ENCODE results near the gene C1QL2.

Gene C1QL2

DNA sequence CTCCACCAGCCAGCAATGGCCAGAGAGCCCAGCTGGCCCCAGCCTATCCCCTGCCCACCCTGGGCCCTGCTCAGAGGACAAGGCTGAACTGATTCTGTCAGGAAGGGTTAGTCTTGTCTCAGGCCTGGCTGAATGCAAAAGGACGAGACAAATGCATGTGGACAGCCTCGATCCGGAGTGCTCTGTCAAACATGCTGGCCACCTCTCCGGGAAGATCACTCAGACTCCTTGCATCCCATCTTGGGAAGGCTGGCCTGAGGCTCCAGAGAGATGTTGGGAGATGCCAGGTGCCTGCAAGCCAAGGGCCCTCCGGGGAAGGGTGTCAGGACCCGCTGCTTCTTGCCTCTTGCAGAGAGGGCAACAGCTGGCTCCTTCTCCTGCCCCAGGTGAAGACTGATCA lies 20.2 kb upstream of the C1QL2 start:
- DNase-seq, result no peak

DNA sequence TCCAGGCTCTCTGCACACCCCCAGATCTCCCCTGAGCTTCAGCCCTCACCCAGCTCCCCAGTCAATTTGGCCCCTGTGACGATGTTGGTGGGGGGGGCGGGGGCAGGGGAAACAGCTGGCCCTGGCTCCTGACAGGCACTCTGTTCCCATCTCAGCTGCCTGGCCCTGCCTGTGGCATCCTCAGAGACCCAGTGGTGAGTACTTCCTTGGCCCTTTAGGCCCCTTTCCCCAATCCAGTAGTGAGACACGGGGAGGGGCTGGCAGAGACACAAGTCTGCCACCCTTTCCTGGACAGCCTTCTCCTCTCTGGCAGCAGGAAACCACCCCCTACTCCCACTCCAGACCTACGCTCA lies 19.3 kb upstream of the C1QL2 start:
- no peak for DNase-seq

DNA sequence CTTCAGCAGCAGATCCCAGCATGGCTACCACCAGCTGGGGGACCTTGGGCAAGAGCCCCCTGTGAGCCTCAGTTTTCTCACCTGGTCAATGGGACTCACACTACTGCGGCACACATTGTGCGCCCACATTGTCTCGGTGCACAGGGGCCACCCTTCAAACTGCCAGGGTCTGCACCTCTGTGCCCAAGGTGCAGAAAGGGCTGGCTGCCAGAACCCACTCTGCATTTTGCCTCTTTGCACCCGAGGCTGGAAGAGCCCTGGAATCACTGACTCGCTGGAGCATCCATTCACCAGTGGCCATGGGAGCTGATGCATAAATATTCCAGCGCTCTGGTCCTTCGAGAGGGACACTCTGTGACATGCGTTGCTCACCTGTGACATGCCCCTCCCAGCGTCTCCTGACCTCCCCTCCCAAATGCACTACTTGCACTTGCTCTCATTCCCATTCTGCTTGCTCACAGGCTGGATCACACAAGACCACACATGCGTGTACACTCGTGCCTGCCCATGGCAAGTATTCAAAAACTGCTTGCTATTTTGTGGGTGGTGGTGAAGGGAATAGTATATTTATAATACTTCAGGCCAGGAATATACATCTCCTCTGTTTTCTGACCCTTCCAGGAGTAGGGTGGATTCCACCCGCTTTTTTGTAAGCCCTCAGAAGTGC lies 18.8 kb upstream of the C1QL2 start:
- DNase-seq, result no peak

DNA sequence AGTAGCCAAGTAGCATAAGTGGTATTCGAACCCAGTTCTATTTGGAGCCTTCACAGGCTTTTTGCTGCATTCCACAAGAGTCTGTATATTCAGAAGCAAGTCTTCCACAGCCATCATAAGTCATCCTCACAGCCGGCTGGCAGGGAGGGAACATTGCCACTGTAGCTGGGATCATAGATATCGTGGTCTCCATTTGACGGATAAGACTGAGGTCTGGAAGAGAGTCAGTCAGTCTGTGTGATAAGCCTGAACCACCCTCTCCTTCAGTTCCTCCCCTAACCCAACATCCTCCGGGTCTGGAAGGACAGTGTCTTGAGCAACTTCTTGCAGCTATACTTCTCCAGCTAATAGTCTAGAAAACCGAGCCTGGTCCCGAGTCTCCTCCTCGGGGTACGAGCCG lies 17.0 kb upstream of the C1QL2 start:
- no peak for DNase-seq

DNA sequence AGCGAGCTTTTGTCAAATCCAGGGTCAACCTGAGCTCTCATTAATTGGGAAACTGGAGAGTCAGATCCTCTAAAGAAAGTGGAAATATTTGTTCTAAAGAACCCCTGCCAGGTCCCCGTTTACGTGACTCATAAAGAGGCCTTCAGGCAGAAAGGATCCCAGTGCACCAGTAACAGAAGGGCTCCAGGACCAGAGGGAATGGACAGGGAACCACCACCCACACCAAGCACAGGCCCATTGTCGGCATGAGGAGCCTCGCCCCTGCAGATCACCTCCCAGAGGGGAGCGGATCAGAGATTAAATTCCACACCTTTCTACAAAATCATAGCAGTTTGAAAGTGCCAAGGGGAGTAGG lies 16.4 kb upstream of the C1QL2 start:
- DNase-seq, result no peak

DNA sequence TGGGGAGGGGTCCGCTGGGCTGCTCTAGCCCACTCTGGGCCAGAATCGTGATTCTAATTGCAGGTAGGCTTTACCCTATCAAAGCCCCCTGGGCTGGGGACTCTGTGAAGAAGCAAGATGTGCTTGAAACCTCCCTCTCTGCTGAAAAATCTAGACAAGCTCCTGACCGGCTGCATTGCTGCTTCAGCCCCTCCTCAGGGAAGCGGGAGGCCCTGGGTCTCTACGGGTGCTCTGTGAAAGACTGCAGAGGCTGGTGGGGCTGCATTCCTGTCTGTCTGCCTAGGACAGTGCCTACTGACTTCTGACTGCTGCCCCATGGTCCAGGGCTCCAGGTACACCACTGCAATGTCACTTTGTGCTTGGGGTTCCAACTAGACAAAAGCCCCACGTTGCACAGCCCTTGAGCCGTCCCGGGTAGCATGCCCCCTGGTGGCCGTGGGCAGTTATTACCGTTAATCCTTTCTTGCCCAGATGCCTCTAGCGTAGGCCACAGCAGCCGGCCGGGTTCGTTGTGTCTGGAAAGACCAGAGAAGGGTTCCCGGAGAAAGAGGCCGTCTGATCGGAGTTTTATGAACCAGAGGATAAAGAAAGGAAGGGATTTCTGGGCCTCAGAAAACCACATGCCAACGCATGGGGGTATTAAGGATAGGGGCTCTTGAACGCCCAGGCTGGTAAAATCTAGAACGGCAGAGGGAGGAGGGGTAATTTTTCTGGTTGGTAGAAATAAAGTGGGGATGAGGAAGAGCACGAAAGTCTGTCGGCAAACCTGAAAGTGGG lies 15.9 kb upstream of the C1QL2 start:
- no peak for DNase-seq

DNA sequence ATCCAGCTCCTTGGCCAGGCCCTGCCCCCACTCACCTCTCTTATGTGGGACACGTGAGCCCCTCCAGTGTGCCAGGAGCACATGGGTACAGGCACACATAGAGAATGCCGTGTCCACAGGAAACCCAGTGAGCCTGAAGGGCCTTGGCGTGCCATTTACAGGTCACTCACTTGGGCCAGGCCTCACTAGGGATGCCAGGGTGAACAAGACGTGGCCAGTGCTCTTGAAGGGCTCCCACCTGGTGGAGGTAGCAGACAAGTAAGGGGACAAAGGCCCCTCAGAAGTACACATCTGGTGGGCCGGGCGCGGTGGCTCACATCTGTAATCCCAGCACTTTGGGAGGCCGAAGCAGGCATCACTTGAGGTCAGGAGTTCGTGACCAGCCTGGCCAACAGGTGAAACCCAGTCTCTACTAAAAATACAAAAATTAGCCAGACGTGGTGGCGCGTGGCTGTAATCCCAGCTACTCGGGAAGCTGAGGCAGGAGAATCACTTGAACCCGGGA lies 15.1 kb upstream of the C1QL2 start:
- DNase-seq, result no peak

DNA sequence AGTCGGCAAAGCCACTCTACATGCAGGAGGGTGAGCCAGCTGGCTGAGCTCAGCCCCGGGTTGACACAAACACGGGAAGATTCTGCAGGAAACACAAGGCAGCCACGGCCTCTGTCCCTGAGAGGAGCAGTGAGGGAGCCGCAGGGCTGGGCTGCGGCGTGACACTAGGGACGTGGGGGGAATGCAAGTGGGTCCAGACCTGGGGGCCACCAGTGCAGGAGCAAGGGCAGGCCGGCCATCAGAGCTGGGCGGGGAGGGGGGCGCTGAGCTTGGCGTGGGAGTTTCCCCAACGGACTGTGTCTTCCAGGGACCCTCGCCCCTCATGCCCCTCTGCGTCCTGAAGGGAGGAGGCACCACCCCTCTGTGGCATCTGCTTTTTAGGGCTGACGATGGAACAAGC lies 12.0 kb upstream of the C1QL2 start:
- DNase-seq, result no peak

DNA sequence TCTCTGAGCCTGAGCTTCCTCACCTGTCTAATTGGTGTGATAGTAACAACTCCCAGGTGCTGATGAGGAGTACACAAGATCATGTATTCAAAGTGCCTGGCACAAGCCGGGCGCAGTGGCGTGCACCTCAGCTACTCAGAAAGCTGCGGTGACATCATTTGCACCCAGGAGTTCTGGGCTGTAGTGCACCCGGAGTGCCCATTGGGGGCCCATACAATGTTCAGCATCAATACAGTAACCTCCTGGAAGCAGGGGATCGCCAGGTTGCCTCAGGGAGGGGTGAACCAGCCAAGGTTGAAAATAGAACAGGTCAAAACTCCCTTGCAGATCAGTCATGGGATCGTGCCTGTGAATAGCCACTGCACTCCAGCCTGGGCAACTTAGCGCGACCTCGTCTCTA lies 11.2 kb upstream of the C1QL2 start:
- no peak for DNase-seq

DNA sequence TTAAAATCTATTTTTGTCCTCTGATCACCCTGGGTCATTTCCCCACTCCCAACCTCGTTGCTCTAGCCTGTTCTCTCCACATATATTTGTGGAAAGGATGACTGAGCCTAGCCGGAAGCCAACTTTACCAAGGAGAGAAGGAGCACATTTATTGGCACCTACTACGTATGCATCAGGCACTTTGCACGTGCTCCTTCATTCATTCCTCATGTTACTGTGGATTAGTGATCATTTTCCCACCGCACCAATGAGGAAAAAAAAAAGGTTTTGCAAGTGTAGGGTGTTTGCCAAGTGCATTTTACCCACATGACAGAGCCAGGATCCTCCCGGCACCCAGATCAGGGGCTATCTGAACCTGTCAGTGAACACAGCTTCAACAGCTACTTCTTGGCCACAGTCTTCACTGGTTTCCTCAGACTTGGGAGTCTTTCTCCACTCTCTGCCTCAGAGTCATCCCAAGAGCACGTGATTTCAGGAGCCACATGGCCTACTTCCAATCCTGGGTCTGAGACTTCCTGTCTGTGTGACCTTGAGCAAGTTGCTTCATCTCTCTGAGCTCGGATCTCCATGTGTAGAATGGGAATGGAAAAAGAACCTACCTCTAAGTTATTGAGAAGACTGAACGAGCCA lies 1.9 kb upstream of the C1QL2 start:
- DNase-seq, result no peak

DNA sequence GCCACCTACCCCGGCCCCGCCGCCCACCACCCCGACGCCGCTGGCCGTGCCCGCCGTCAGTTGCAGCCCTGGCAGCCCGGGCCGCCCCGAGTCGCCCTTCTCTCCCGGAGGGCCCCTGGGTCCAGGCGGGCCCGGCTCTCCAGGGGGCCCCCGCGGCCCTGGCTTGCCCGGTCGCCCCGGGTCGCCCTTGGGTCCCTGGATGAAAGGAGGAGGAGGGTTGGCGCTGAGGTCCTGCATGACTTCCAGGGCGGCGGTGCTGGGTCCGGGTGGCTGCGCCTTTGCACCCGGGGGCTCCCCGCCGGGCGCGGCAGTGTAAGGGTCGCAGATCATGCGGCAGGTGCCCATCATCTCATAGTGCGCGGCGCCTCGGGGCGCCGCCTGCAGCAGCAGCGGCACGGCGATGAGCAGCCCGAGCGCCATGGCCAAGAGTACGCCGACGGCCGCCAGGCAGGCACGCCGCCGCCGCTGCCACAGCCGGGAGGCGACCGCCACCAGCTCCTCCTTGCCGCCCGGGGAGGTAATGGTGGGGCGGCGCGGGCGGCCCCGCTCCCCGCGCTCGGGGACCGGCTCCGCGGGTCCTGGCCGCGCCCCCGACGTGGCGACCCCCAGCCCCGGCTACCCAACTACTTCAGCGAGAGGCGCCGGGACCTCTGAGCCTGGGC lies 570 bp downstream of the C1QL2 start:
- DNase-seq, result no peak

DNA sequence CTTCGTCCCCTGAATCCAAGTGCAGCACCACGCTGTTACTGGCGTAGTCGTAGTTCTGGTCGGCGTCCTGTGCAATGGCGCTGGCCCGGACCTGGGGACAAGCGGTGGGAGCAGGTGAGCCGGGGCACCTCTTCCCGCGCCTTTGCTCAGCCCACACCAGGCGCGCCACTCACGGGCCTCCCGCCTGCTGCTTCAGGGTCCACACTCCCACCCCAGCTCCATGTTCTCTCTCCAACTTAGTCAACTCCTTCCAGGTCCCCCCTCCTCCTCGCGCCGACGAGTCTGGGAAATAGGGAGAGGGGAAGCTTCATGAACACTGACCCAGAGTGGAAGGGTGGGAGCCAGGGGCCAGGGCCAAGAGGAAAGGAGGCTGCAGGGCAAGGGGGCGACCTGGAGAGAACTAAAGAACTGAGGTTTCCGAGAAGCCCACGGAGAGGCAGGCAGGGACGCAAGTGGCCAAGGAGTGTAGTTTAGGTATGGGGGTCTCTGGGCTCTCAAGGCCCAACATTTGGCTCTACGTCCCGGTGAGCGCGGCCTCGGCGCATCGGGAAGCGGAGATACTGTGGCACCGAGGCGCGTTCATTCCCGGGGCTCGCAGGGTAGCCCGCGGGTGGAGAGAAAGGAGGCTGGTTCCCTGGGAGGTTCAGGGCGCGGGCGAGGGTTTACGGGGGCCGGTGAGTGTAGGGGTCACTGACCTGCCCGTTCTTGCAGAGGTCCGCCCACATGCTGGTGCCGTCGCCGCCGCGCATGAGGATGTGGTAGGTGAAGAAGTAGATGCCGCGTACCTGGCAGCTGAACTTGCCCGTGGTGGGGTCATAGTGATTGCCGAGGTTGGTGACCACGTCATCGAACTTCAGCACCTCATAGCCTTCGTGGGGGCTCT lies 1.4 kb downstream of the C1QL2 start:
- no peak for DNase-seq

DNA sequence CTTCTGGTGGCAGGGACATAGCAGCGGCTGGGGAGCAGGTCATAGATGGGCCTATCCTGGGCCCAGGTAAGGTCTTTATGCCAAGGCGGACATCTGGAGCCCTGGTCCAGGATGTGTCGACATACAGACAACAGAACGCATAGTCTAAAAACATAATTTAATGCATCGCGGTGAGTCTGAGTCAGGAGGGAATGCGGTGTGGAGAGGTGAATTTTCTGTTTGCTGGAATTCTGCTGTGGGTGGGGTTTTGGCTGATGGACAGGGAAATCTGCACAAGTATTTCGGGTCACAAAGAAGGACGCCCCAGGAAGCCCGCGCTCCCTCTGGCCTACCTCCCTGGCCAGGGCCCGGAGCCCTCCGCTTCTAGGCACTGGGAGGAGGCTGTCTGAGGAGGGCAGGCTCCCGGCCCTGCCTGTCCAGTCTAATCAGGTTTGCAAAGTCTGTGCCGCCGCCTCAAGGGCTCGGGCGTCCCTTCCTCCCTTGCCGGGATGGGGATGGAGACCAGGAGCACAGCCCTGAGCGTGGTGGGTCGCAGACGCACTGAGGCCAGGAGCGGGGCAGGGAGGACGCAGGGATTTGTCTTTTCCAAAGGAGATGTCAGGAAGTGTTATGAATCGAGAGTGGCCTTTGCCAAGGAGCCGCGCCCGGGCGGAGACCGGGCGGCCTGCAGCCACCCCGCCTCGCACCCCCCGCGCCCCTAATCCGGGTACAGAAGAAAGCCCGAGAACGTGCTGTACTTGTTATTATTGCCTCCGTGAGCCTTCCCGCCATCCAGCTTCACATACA lies 2.3 kb downstream of the C1QL2 start:
- no peak for DNase-seq

DNA sequence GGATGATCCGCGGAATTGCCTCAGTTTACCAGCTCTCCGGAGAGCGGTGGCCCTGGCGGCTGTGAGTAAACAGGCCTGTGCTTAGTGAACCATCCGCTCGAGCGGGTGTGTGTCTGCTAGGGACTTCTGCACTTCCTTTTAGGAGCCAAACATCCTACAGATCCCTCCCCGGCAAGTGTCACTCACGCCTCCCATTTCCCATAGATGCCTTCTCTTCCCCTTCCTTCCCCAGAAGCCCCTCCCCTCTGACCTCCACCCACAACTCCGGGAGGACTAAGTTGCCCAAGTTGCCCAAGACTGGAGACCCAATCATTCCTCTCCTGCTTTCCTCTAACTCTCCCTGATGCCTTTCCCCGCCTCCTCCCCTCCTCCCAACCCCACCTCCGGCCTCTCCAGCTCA lies 2.9 kb downstream of the C1QL2 start:
- no peak for DNase-seq

DNA sequence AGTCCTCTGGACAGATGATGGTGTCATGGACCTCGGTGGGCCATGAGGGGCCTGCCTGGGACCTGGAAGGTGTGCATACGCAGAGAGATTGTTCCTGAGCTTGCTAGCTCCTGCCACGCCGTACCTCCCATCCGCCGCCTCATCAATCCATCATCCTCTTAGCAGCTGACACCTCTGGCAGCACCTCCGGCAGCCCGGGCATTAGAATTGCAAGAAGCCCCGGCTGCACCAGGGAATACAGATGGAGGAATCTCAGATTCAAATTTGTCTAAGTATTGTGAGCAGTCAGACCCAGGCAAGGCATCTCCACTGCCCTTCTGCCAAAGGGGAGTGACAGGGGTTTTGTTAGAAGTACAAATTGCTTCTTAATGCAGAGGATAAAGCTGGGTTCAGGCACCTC lies 4.5 kb downstream of the C1QL2 start:
- DNase-seq, result no peak

DNA sequence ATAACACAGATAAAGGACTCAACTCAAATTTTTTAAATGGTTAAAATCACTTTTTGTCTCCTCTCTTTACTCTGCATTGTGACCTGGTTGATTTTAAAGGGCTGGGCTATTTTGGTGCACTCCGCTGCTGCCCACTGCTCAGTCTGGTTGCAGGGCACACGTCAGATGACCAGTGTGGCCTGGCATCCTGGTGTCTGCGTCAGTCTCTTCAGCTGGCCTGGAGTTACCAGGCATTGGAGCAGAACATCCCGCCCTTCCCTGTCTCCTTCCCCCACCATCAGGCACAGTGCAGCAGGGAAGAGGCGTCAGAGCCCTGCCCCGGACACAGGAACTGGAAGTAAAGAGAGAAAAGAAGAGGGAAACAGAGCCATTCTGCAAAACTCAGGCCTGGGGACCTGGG lies 8.9 kb downstream of the C1QL2 start:
- DNase-seq, result no peak

DNA sequence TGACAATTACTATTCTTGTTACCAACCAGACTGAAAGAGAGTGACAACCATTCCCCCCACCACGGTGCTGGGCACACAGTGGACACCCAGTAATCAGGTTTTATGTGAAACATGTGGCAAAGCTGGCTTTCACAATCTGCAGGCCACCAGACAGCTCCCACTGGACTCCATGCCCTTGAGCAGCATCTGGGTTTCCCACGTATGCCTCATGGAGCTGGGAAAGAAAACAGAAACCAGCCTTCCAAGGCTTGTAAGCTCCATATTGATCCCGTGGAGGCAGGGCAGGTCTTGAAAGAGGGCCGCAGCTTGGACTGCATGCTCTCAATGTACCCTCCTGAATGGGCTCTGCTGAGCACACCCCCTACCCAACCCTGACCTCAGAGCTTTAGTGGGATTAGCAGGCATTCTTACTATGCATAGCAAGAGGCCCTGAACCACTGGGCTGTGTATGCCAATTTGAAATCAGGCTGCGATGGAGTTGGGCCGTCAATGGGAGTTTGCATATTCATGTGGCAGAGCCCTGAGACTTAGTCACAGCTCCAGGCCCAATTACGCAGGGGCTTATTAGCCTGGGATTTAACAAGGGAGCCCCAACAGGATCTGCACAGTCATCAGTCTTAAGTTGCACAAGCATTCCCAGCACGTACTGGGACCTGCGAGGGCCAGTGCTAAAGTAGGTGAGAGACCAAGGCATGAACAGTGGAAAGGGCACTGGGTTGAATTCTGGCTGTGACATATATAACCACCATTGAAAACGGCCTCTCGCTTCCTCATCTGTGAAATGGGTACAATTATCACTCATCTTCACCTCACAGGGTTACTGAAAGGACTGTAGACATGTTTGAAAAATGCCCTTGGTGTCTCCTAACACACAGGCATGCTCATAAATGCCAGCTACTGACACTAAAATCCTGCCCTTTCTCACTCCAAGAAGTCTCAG lies 10.5 kb downstream of the C1QL2 start:
- no peak for DNase-seq

DNA sequence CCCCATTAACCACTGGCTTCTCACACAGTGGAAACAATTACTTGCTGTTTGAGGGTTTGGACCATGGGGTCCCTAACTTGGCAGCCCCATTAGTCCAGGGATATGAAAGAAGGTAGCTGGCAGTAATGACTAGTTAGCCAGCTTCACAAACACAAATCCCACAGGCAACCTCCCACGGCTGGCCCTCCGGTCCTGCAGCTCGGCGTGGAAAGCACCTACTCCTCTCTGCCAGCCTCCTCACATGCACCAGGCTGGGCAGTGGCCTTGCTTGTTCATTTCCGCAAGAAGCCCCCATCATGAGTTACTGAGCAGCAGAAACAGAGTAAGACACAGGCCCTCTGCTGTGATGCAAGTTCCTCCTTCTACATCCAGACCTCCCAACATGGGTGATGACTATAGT lies 13.7 kb downstream of the C1QL2 start:
- DNase-seq, result no peak

DNA sequence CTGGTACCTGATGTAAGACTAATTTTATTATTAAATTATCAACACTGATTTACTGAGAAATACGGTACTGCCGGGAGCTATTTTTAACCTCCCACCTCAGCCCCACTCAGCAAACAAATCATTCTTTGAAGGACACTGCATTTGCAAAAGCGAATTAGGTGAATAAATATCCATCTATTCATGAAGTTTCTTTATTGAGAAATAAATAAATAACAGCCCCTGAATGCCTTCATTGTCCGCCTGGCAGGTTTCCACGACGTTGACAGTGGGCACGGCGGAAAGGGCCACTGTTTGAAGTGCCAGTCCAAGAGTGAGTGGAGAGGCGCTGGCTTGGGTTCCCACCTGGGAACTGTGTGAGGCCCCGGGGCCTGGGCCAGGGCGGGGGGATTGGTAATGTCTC lies 15.7 kb downstream of the C1QL2 start:
- no peak for DNase-seq

DNA sequence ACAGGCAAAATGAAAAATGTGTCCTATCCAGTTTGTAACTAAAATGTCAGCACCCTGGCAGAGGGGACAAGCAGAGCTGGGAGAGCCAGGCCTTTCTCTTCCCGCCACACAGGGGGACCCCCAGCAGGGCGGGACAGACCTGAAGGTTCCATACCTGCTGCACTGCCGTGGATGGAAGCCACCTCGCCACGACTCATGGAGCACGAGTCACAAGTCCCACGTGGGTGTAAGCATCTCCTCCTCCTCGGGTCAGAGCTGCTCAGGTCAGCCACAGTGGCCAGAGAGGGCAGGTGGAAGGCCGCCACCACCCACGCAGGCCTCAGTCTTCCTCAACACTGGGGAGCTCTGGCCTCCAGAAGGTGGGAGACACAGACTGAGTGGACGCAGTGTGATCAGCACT lies 21.0 kb downstream of the C1QL2 start:
- no peak for DNase-seq

DNA sequence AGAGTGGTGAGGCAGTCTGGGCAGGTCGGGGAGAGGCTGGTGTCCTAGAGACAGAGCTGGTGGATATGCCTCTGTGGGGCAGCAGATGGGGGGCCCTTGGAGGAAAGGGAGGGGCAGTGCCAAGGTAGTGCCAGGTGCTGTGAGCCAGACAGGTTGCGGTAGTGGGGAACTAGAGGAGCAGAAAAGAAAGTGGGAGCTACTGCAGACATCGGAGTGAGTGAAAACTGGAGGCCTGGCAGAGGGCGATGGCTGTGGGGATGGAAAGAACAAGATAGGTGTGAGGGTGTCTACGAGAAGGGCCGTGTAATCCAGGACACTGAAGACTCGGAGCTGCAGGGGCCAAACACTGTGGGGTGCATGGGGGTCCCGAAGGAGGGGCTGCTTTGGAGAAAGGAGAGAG lies 21.7 kb downstream of the C1QL2 start:
- DNase-seq, result no peak
